HG03066 (cell line): ENCODE results near the gene BRINP2.

Experiments used
- ATAC-seq: cut with Tn5 transposase; IDR thresholded peaks from one replicate; pipeline ENCODE4 v1.9.1; 2021; ENCODE audit warnings: low read depth; ENCODE audit not compliant: unreplicated experiment

Gene BRINP2

GRCh38 chr1:177256153-177257075, 85.7 kb downstream of the BRINP2 start:
- no peak for ATAC-seq

GRCh38 chr1:177257128-177257527, 86.4 kb downstream of the BRINP2 start:
- no peak for ATAC-seq

DNA sequence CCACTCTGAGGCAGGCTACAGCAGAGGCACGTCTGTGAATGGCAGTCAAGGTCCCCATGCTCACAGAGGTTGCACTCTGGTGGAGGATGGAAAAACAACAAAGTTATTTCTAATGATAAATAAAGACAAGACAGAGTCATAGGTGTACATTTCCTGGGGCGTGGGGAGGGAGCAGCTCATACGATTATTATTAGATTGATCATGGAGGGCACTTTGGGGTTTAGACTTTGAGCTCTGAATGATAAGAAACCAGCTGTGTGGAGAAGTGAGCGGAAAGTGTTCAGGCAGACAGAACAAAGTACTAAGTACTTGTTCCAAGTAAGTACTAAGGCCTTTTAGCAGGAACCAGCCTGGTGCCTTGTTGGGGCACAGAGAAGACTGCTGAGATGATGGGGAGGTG, 86.8 kb downstream of the BRINP2 start:
- no peak for ATAC-seq

GRCh38 chr1:177270863-177271262, 100.1 kb downstream of the BRINP2 start:
- ATAC-seq = no peak

DNA sequence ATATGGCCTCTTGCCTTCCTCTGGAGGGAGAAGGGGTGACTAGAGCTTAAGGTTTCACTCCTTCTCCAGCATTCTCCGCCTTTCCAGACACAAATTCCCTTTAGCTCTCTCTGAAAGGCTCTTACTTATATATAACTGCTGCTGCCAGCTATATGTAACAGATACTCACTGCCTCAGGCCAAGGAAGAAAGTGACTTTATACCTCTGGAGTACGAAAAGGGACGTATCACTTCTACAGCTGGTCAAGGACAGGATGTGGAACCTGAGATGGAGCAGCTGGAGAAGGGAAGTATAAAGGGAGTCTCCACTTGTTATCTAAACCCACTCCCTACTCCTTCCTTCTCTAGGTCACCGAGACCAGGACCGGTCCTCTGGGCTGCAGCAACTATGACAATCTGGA, 102.4 kb downstream of the BRINP2 start:
- no peak for ATAC-seq

DNA sequence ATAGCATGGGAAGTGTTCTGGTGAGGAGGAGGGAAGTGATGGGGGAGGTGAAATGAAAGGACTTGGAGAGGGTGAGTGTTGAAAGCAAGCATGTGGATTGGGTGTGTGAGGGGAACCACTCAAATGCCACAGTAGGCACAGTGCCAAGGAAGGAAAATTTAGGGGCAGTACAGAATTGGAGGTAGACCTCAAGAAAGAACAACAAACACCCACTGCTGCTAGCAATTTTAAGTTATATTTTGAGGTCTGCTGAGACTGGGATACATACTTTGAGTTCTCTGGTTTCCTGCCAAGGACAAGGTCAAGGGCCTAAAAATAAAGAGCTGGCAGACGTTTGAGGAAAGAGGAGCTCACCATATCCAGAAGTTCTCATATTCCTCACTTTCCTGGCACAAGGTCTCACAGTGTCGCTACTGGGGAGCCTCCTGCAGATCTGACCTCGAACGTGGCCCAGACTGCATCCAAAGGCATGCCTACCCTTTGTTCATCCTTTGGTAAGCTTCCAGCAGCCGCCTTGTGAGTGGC, 104.0 kb downstream of the BRINP2 start:
- ATAC-seq = no peak

DNA sequence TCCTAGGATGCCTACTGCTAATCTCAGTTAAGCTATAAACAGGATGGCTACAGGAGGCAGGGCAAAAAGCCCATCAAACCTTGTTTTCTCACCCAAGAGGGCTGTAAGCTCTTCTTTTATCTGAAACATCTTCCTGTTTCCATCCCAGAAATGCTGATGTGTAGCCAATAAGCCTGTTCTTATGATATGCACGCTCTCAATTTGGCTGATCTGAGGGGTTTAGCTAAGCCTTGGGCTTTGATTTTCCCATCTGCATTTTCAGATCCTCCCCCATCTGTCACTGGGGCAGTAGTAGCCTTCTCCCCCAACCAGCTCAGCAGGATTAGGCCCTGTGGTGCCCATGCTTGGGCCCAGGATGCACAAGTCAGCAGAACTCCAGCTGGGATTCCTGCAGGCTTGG, 105.0 kb downstream of the BRINP2 start:
- no peak for ATAC-seq

- no peak for ATAC-seq
Measured at GRCh38 chr1:177278626-177279390, 108.0 kb downstream of the BRINP2 start.

DNA sequence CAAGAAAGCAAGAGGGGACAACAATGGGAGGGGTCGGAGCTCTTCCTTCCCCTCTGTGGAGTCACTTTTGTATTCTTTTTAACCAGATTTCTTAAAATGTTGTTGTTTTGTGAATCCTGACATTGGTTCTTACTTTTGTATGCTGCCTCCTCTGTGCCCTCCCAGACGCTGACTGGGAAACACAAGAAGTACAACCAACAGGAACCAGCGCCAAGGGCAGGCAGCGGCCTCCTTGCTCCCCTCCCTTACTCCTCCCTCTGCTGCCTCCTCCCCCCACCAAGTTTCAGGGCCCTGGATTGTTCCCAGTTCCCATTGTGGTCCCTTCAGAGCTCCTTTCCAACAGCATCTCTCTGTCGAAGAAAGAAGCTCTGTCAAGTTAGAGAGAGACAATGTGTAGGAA, 111.1 kb downstream of the BRINP2 start:
- ATAC-seq = no peak

GRCh38 chr1:177282976-177283375, 112.2 kb downstream of the BRINP2 start:
- no peak for ATAC-seq

- ATAC-seq = no peak
Measured at GRCh38 chr1:177283380-177283779, 112.6 kb downstream of the BRINP2 start.

DNA sequence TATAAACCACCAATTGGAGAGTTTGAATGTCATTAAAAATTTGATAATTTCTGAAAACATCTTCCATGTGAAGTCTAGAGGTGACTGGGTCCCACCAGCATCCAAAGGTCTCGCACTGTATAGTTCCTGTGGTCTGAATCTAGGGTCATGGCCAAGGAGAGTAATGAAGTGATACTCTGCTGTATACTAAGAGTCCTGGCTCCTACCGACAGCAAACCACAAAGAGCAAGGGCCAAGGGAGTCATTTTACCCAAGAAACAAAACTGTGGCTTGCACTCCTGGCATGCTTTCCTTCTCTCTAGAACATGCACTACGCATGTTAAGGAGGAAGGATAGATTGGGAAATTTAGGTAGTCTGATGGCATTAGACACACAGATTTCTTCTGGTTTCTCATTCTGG, 115.6 kb downstream of the BRINP2 start:
- ATAC-seq = no peak

GRCh38 chr1:177287270-177287669, 116.5 kb downstream of the BRINP2 start:
- no peak for ATAC-seq

DNA sequence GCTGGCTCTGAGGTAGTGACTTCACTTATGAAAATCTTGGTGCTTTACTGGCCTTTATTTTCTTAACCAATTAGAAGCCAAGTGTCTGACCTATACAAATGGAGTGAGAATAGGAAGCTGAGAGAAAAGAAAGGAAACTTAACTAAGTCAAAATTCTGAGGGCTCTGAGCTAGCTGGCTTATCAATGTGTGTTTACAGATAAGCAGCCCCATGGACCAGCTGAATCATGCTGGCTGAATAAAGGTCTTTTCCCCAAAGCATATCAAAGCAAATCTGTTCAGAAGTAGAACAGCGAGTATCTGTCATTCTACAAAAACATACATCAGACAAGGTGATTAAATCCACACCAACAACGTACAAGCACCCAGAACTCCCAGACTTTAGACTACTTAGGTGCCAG, 117.2 kb downstream of the BRINP2 start:
- no peak for ATAC-seq

DNA sequence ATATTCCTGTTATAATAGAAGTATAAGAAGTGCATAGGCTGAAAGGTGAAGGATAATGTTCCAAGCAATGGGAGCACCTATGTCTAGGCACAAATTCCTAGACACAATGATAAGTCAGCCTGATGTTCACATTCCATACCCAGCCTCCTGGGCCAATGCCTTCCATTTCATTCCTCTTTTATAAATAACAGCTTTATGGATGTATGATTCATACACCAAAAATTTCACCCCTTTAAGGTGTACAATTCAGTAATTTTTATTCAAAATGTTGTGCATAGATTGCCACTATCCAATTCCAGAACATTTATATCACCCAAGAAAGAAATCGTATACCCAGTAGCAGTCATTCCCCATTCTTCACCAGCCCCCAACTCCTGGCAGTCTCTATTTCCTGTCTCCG, 118.8 kb downstream of the BRINP2 start:
- no peak for ATAC-seq

DNA sequence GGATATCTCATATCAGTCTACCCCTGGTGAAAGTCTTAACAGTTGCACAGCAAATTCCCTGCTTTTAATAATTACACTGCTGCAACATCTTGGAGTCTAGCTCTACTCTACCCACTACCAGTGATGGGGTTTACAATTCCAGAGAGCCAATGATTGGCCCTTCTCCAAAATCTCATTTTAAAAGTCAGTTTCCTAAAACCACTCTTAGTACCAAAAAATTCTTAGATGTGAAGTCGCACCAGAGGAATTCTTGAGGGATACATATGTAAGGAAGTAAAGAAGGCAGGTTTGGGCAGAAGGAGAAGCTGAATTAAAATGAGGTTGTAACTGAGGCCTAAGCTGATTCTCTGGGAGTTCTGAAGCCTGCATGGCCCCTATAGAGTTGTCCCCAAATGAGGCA, 129.7 kb downstream of the BRINP2 start:
- ATAC-seq = no peak

DNA sequence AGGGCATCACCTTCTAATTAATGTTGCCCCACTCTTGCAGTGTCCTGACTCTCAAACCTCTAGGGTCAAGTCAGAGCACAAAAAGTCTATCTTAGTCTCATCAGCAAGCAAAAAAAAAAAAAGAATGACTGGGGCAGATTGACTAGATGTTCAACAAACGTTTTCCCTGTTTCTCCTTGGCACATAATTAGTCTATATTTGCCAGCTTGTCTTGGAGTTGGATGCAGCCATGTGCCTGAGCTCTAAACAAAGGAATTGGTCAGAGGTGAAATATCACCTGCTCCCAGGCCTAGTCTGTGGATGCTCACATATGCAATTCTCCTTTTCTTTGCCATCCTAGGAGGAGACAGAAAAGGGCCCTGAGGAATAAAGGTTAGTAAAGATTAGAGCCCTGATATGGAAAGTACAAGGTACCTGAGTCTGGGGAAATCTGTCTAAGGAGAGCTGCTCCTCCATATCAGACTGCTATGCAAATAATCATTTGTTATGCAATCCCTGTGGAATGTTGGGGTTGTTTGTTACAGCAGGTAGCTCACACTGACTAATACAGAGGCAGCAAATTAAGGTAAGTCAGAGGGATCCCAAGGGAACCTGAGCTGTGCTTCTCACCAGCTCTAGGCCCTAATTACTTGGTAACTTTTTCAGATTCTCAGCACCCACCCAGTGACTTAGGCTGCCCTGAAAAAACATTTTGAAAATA, 130.8 kb downstream of the BRINP2 start:
- ATAC-seq = no peak

- no peak for ATAC-seq
Measured at GRCh38 chr1:177302357-177303044, 131.7 kb downstream of the BRINP2 start.

GRCh38 chr1:177305040-177306018, 134.6 kb downstream of the BRINP2 start:
- ATAC-seq = no peak
